Immature natural killer cell (primary cell): ENCODE measurements around the gene CYB5D1. TPM values are rescaled to one million over a fixed set of nuclear protein-coding genes. Genes with fewer than 3 reads are reported as not detected.

Experiments used
- DNase-seq, 3 donors: peaks; one replicate each; pipeline ENCODE4 v3.0.0; 2022; ENCODE audit warnings: mixed read lengths in 1 of 3
- H3K27ac Mint-ChIP-seq, 6 donors: one replicate each; pipeline ENCODE4 v1.8.0; 2020; ENCODE audit warnings: mixed read lengths in 6 of 6, mild to moderate bottlenecking in 5 of 6, inconsistent platforms in 4 of 6, moderate library complexity in 3 of 6
- H3K27me3 Mint-ChIP-seq, 3 donors: one replicate each; pipeline ENCODE4 v1.8.0; 2020 to 2021; ENCODE audit warnings: low read depth in 3 of 3, mild to moderate bottlenecking in 3 of 3, mixed read lengths in 3 of 3, moderate library complexity in 3 of 3, inconsistent platforms in 1 of 3
- H3K36me3 Mint-ChIP-seq, 3 donors: one replicate each; pipeline ENCODE4 v1.8.0; 2020; ENCODE audit warnings: mixed read lengths in 3 of 3, inconsistent platforms in 2 of 3, mild to moderate bottlenecking in 2 of 3
- H3K4me1 Mint-ChIP-seq, 2 donors: one replicate each; pipeline ENCODE4 v1.8.0; 2020; ENCODE audit warnings: inconsistent platforms in 2 of 2, mild to moderate bottlenecking in 2 of 2, mixed read lengths in 2 of 2, moderate library complexity in 1 of 2
- H3K4me3 Mint-ChIP-seq, 5 donors: one replicate each; pipeline ENCODE4 v1.8.0; 2020; ENCODE audit warnings: mild to moderate bottlenecking in 5 of 5, mixed read lengths in 5 of 5, inconsistent platforms in 3 of 5, moderate library complexity in 3 of 5
- H3K9me3 Mint-ChIP-seq, 6 donors: one replicate each; pipeline ENCODE4 v1.8.0; 2020; ENCODE audit warnings: mild to moderate bottlenecking in 6 of 6, mixed read lengths in 6 of 6, inconsistent platforms in 4 of 6, moderate library complexity in 3 of 6
- polyA plus RNA-seq, 3 donors: library from polyadenylated mRNA; unstranded; fragments of 300-500 nt; fragmentation: Illumina TruSeq; gene quantifications; one replicate each; pipeline ENCODE4 v1.2.3, GENCODE V29; 2021

The CYB5D1 gene
- polyA plus RNA-seq, 3 donors from 2014 or later = 2.9 to 3.7 TPM; not detected in 1

DNA sequence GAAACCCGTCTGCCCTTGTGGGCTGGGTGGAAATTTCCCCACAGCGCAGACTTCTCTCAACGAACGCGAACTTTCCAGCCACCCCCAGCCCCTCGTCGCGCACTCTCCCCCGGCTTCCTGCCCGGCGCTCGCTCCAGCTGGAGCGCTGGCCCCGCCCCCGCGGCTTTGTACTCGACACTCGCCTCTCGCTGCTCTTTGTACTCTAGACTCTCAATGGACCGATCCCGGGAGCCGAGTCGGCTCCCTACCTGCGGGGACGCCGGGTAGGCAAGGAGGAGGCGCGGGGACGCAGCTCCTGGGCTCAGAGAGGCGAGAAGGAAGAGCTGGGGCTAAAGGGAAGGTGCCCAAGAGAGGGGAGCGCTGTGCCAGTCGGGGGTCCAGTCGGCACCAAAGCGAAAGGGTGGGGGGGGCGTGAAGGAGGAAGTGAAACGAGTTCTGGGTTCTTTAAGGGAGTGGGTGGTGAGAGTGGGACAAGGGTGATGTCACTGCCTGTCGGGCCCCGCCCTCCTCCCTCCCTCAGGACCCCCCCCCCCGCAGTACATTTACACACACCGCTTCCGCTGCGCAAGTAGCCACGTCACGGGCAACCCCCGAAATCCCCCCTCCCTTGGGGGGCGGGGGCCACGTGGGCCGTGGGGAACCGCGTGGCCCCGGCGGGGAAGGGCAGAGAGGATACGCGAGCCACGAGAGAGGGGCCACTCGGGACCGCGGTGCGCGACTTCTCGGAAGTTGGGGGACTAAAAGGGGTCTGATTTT is 14.1 kb upstream of the CYB5D1 start:
- Mint-ChIP-seq H3K36me3 (no peaks in the 10 kb centered on the region), H3K27me3 (peaks cover 36 to 50% (median 39%) of the 10 kb centered on the region in 3 donors), H3K4me3 (peak overlapping the region; percentile 98 to 100 (median 99)), H3K9me3 (no peaks in the 10 kb centered on the region), H3K4me1 (peaks cover 51 to 52% of the 10 kb centered on the region in 2 donors), H3K27ac (peak overlapping the region; percentile 97 to 100 (median 100))
- peak; percentile 93 to 95 (median 93) for DNase-seq

DNA sequence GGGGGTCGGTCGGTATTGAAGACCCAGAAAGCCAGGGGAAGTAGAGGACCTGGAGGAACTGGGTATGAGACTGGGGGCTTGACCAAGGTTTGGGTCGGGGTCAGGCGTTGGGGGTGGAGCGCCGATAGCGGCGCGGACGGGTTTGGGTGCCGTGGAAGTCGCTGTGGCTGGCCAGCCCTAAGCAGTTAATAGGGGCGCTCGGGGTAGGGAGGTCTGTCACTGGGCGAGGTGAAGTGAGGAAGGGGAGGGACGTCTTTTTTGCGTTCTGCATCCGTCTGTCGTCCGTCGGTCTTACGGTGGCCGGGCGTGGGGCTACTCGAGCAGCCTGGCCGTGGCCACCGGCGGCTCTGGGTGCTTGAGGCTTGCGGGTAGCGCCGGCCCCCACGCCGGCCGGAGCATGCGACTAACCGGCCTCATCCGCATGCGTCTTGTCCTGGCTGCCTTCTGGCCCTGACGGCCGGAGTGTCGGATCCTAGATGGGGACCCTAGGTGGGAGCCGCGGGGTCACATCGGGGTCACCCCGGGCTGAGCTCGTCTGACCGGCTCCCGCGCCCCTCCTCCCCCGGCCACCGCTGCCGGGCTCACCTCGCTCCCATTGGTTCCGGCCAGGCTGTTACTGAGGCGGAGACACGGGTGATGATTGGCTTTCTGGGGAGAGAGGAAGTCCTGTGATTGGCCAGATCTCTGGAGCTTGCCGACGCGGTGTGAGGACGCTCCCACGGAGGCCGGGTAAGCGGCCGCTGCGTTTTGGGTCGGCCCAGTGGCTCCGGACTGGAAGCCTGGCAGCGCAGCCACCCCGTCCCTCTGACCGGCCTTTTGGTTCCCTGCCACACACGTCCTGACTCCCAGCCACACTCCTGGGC is 13.3 kb upstream of the CYB5D1 start:
- peak overlapping the region; percentile 97 to 100 (median 100) for H3K27ac Mint-ChIP-seq
- H3K27me3 Mint-ChIP-seq = peaks cover 36 to 50% (median 39%) of the 10 kb centered on the region in 3 donors
- no peaks in the 10 kb centered on the region for H3K9me3 Mint-ChIP-seq
- H3K36me3 Mint-ChIP-seq = no peaks in the 10 kb centered on the region
- H3K4me1 Mint-ChIP-seq = peaks cover 44 to 45% of the 10 kb centered on the region in 2 donors
- peak; percentile 91 to 93 (median 91) for DNase-seq
- H3K4me3 Mint-ChIP-seq = peak overlapping the region; percentile 98 to 100 (median 99)

DNA sequence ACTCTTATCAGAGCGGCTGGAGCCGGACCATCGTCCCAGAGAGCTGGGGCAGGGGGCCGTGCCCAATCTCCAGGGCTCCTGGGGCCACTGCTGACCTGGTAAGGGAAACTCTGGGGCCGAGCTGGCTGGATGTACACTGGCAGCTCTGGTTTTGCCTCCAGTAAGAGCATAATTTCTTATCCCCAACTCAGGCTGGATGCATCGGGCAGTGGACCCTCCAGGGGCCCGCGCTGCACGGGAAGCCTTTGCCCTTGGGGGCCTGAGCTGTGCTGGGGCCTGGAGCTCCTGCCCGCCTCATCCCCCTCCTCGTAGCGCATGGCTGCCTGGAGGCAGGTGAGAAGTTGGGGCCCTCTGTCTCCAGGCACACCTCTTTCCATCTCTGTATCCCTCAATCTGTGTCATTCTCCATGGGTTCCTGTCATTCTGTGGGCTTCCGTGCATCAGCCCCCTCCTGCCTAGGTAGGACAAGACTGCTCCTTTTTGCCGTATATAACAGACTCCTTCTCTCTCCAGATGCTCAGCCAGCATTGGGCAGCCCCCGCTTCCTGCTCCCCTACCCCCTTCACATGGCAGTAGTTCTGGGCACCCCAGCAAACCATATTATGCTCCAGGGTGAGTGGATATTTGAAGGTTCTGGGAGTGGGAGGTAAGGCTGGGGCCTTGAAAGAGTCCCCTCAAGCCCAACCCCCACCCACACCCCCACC is 12.3 kb upstream of the CYB5D1 start:
- Mint-ChIP-seq H3K4me1 (peaks cover 37 to 41% of the 10 kb centered on the region in 2 donors), H3K27ac (peak overlapping the region; percentile 97 to 100 (median 100)), H3K9me3 (no peaks in the 10 kb centered on the region), H3K36me3 (no peaks in the 10 kb centered on the region), H3K4me3 (peak overlapping the region; percentile 98 to 100 (median 99)), H3K27me3 (peaks cover 36 to 51% (median 41%) of the 10 kb centered on the region in 3 donors)
- no peak for DNase-seq

DNA sequence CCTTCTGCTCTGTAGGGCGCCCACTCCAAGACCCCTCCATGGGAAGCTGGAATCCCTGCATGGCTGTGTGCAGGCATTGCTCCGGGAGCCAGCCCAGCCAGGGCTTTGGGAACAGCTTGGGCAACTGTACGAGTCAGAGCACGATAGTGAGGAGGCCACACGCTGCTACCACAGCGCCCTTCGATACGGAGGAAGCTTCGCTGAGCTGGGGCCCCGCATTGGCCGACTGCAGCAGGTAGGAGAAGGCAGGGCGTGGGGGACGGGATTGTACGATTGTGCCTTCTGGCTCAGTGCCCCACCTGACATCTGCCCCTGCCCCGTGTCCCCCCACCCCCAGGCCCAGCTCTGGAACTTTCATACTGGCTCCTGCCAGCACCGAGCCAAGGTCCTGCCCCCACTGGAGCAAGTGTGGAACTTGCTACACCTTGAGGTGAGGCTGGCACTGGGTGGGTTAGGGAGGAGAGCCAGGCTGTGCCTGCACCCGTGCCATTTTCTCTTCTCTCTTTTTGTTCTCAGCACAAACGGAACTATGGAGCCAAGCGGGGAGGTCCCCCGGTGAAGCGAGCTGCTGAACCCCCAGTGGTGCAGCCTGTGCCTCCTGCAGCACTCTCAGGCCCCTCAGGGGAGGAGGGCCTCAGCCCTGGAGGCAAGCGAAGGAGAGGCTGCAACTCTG is 11.6 kb upstream of the CYB5D1 start:
- Mint-ChIP-seq H3K4me1 (peaks cover 30 to 38% of the 10 kb centered on the region in 2 donors), H3K27ac (peak overlapping the region in 3 of 6 donors; percentile 69 to 100 (median 76)), H3K27me3 (peaks cover 33 to 44% (median 42%) of the 10 kb centered on the region in 3 donors), H3K9me3 (peaks cover 0 to 1% (median 0%) of the 10 kb centered on the region in 6 donors), H3K4me3 (peak overlapping the region in 2 of 5 donors; percentile 38 to 44), H3K36me3 (no peaks in the 10 kb centered on the region)
- no peak for DNase-seq

DNA sequence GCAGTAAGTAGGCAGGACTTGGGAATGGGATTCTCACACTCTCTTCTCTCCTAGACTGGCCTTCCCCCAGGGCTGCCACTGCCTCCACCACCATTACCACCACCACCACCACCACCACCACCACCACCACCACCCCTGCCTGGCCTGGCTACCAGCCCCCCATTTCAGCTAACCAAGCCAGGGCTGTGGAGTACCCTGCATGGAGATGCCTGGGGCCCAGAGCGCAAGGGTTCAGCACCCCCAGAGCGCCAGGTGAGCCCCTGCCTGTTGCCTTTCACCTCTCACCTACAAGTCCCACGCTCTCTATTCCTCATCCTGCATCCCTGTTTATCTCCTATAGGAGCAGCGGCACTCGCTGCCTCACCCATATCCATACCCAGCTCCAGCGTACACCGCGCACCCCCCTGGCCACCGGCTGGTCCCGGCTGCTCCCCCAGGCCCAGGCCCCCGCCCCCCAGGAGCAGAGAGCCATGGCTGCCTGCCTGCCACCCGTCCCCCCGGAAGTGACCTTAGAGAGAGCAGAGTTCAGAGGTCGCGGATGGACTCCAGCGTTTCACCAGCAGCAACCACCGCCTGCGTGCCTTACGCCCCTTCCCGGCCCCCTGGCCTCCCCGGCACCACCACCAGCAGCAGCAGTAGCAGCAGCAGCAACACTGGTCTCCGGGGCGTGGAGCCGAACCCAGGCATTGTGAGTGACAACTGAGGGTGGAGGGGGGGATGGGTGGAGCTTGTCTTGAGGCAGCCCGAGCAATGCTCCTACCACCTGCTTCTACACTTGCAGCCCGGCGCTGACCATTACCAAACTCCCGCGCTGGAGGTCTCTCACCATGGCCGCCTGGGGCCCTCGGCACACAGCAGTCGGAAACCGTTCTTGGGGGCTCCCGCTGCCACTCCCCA is 10.8 kb upstream of the CYB5D1 start:
- peak overlapping the region in 2 of 6 donors; percentile 24 to 81 for H3K27ac Mint-ChIP-seq
- peaks cover 0 to 1% (median 0%) of the 10 kb centered on the region in 6 donors for H3K9me3 Mint-ChIP-seq
- H3K4me1 Mint-ChIP-seq = peaks cover 30 to 43% of the 10 kb centered on the region in 2 donors
- peaks cover 30 to 40% (median 40%) of the 10 kb centered on the region in 3 donors for H3K27me3 Mint-ChIP-seq
- no peak for DNase-seq
- peak overlapping the region in 1 of 5 donors; percentile 44 for H3K4me3 Mint-ChIP-seq
- H3K36me3 Mint-ChIP-seq = no peaks in the 10 kb centered on the region

DNA sequence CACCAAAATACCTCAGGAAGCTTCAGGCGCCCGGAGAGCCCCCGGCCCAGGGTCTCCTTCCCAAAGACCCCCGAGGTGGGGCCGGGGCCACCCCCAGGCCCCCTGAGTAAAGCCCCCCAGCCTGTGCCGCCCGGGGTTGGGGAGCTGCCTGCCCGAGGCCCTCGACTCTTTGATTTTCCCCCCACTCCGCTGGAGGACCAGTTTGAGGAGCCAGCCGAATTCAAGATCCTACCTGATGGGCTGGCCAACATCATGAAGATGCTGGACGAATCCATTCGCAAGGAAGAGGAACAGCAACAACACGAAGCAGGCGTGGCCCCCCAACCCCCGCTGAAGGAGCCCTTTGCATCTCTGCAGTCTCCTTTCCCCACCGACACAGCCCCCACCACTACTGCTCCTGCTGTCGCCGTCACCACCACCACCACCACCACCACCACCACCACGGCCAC is 9.6 kb upstream of the CYB5D1 start:
- peaks cover 0 to 1% (median 0%) of the 10 kb centered on the region in 6 donors for H3K9me3 Mint-ChIP-seq
- no peak overlapping the region for H3K27ac Mint-ChIP-seq
- H3K27me3 Mint-ChIP-seq = peaks cover 19 to 31% (median 30%) of the 10 kb centered on the region in 3 donors
- DNase-seq = no peak
- H3K36me3 Mint-ChIP-seq = no peaks in the 10 kb centered on the region
- H3K4me3 Mint-ChIP-seq = no peak overlapping the region
- H3K4me1 Mint-ChIP-seq = peaks cover 28 to 41% of the 10 kb centered on the region in 2 donors

- Mint-ChIP-seq H3K4me1 (peaks cover 24 to 37% of the 10 kb centered on the region in 2 donors), H3K27me3 (peaks cover 13 to 26% (median 26%) of the 10 kb centered on the region in 3 donors), H3K9me3 (peaks cover 0 to 1% (median 0%) of the 10 kb centered on the region in 6 donors), H3K4me3 (no peak overlapping the region), H3K36me3 (peaks cover 0 to under 1% (median 0%) of the 10 kb centered on the region in 3 donors), H3K27ac (no peak overlapping the region)
- no peak for DNase-seq
Observed at GRCh38 chr17:7848739-7849129, 9.1 kb upstream of the CYB5D1 start.

DNA sequence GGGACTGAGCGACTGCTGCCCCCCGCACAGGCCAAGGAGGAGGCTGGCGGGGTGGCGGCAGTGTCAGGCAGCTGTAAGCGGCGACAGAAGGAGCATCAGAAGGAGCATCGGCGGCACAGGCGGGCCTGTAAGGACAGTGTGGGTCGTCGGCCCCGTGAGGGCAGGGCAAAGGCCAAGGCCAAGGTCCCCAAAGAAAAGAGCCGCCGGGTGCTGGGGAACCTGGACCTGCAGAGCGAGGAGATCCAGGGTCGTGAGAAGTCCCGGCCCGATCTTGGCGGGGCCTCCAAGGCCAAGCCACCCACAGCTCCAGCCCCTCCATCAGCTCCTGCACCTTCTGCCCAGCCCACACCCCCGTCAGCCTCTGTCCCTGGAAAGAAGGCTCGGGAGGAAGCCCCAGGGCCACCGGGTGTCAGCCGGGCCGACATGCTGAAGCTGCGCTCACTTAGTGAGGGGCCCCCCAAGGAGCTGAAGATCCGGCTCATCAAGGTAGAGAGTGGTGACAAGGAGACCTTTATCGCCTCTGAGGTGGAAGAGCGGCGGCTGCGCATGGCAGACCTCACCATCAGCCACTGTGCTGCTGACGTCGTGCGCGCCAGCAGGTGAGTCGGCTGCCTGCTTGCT is 8.6 kb upstream of the CYB5D1 start:
- H3K36me3 Mint-ChIP-seq = peaks cover 0 to 4% (median 0%) of the 10 kb centered on the region in 3 donors
- H3K4me3 Mint-ChIP-seq = no peak overlapping the region
- H3K27me3 Mint-ChIP-seq = peaks cover 10 to 23% (median 21%) of the 10 kb centered on the region in 3 donors
- H3K9me3 Mint-ChIP-seq = peaks cover 0 to 1% (median 0%) of the 10 kb centered on the region in 6 donors
- peaks cover 19 to 33% of the 10 kb centered on the region in 2 donors for H3K4me1 Mint-ChIP-seq
- DNase-seq = no peak
- no peak overlapping the region for H3K27ac Mint-ChIP-seq

DNA sequence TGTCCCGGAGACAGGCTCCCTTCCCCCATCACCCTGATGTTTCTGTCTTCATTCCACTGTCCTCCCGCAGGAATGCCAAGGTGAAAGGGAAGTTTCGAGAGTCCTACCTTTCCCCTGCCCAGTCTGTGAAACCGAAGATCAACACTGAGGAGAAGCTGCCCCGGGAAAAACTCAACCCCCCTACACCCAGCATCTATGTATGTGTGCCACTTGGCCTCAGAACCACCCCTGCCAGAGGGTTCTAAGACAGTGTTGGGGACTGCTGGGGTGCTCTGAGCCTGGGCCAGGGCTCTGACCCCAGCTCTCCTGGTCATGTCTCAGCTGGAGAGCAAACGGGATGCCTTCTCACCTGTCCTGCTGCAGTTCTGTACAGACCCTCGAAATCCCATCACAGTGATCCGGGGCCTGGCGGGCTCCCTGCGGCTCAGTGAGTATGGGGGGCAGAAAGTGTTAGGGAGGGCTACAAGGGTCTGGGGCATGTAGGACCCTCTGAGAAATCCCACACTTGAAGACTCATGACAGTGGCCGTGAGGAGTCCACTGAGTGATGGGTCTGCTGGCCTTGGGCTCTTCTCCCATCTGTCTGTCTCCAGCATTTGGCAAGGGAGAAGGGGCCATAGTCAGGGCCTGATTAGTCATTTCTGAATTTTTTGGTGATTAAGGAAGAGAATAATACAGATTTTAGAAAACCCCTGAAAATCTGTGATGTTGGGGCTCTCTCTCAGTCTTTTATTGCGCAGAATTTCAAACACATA is 7.9 kb upstream of the CYB5D1 start:
- Mint-ChIP-seq H3K9me3 (peaks cover 0 to 1% (median 0%) of the 10 kb centered on the region in 6 donors), H3K4me1 (peaks cover 18 to 31% of the 10 kb centered on the region in 2 donors), H3K4me3 (peak overlapping the region in 2 of 5 donors; percentile 34 to 35), H3K27me3 (peaks cover 4 to 16% (median 14%) of the 10 kb centered on the region in 3 donors), H3K27ac (peak overlapping the region in 1 of 6 donors; percentile 30), H3K36me3 (peaks cover 0 to 4% (median 0%) of the 10 kb centered on the region in 3 donors)
- no peak for DNase-seq

GRCh38 chr17:7850701-7851437 is 6.9 kb upstream of the CYB5D1 start:
- Mint-ChIP-seq H3K4me1 (peaks cover 14 to 23% of the 10 kb centered on the region in 2 donors), H3K27ac (peak overlapping the region in 5 of 6 donors; percentile 59 to 76 (median 70)), H3K9me3 (peaks cover 0 to 1% (median 0%) of the 10 kb centered on the region in 6 donors), H3K27me3 (peaks cover 4 to 12% (median 12%) of the 10 kb centered on the region in 3 donors), H3K4me3 (peak overlapping the region; percentile 61 to 76 (median 67)), H3K36me3 (peaks cover 0 to 4% (median 0%) of the 10 kb centered on the region in 3 donors)
- no peak for DNase-seq
